ENCODE measurements around the gene ADISSP.

GRCh38 chr20:3712279-3712873 lies 55.2 kb downstream of the ADISSP start, which contains the start of gene SIGLEC1:
- no peak for TF ChIP-seq POLR2AphosphoS5 (IDR thresholded peaks at IDR 0.05)
- no peak for TF ChIP-seq CTCF (IDR thresholded peaks at IDR 0.05)
- TF ChIP-seq POLR2A (IDR thresholded peaks at IDR 0.05): peak in 1 of 2 donors; percentile 31

All from gastroesophageal sphincter (tissue), 3 donors.